ENCODE data around the gene MYO9B. TPM values are rescaled to one million over a fixed set of nuclear protein-coding genes. Genes with fewer than 3 reads are reported as not detected.

The MYO9B gene
- polyA plus RNA-seq, 5 donors, result 43.6 to 64.8 (median 55.6) TPM

GRCh38 chr19:17215127-17215971, 139.8 kb downstream of the MYO9B start, which contains the start of gene USE1:
Gene USE1, plus strand, starts transcription at chr19:17215357. Its CDS starts 49 bp downstream, at chr19:17215406.
- peak; percentile 92 to 93 for DNase-seq

DNA sequence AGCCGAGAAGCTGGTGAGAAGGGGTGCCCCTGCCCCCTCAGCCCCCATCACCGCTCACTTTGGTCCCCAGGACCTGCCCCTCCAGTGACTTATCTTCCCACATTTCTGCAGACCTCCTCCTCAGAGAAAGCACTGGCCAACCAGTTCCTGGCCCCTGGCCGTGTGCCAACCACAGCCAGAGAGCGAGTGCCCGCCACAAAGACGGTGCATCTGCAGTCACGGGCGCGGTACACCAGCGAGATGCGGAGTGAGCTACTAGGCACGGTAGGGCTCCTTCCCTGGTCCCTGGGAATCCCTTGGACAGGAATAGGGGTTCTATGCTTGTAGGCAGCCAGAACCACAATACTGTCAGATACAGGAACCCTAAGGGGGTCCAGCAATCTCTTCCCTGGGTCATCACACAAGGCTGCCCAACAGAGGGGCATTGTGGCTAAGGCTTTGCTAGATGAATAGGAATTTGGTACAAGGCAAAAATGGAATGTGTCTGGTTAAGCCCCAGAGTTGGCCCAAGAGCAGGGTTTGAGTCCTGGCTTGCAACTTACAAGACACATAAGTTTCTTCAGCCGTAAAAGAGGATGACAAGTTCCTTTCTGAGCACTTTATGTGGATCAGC, 140.6 kb downstream of the MYO9B start:
- no peak for DNase-seq

DNA sequence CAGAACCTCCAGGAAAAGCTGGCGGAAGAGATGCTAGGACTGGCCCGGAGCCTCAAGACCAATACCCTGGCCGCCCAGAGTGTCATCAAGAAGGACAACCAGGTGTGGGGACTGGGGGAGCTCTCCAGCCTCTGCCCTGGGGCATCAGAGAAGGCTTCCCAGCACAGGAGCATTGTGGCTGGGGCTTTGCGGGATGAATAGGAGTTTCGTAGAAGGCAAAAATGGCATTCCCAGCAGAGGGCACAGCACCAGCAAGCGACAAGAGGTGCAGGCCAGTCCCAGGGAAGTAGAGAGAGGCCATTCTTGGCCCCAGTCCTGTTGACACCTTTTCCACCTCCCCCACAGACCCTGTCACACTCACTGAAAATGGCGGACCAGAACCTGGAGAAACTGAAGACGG, 143.7 kb downstream of the MYO9B start:
- no peak for DNase-seq

DNA sequence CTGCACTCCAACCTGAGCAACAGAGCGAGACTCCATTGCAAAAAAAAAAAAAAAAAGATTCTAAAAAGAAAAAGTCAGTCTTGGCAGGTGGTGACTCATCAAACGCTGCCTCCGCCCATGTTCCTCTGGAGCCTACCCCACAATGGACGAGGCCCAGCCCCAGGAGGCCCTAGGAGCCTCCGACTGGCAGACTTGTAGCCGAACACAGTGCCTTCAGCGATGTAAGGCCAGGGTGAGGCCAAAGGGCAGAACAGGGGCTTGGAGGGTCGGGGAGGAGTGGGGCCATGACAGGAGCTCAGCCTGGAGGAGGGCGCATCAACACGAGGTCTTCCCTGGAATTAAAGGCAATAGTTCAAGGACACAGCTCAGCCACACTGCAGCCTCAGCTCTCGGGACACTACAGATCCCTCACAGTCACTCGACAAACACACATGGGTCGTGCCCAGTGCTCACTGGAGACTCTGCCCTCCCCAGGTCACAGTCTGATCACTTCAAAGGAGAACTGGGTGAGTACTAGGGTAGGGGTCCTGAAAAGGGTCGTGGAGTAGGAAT, 144.7 kb downstream of the MYO9B start:
- DNase-seq, result no peak

- DNase-seq, result no peak
Measured at GRCh38 chr19:17225053-17225452, 149.5 kb downstream of the MYO9B start.

DNA sequence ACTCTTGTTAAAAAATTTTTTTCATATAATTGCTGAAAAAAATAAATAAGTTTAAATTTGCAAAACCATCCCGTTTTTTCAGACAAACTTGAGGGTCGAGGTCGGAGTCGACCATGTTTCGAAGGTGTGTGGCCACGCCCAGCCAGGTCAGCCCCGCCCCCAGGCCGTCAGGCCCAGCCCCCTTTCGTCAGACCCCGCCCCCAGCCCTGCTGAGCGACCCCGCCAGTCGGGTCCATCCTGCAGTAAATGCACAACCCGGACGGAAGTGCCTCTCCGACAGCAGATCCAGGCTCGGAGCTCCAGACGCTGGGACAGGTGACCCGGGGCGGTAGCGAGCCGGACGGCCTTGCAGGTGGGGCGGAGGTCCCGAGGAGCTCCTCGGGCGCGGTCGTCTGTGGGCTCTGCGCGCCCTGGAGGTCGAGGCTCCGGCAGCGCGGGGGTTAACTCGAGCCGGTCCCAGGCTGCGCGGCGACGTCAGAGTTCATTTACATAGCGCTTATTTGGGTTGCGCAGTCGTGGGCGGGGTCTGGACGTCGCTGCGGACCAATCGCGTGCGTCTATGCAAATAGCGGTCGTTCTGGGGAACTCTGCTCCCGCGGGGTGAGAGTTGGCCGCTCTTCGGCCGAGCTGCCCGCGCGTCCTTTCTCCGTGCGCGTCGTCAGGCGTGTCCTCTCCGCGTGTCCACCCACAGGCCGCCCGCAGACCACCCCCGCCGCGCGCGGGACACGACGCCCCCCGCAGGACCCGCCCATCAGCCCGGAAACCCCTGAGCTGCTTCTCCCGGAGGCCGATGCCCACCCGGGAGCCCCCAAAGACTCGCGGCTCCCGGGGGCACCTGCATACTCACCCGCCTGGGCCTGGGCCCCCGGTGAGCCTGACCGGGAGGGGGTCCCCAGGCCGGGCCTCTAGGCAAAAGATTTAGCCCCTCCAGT, 150.7 kb downstream of the MYO9B start, which contains the start of gene OCEL1:
TSS of gene OCEL1 (plus strand) at position 225 of the 932 bp plus-strand sequence. CDS start at position 247, 22 bp downstream.
- DNase-seq, result peak; percentile 98

- no peak for DNase-seq
Measured at GRCh38 chr19:17227798-17228367, 152.3 kb downstream of the MYO9B start.

DNA sequence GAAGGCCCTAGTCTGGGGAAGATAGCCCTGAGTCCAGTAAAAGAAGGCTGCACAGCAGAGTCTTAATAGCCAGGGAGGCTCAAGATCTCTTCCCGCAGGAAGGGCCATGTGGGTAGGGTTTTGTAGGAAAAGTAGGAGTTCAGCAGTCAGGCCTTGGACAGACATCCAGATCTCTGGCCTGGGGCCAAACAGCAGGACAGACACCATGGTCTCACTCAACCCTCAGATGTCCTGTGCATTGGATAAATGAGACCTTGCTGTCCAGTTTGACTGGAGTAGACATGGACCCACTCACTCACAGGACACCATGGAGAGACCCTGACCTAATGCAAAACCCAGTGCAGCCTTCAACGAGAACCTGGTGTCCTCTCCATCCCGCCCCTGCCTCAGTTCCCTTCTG, 154.3 kb downstream of the MYO9B start:
- no peak for DNase-seq

DNA sequence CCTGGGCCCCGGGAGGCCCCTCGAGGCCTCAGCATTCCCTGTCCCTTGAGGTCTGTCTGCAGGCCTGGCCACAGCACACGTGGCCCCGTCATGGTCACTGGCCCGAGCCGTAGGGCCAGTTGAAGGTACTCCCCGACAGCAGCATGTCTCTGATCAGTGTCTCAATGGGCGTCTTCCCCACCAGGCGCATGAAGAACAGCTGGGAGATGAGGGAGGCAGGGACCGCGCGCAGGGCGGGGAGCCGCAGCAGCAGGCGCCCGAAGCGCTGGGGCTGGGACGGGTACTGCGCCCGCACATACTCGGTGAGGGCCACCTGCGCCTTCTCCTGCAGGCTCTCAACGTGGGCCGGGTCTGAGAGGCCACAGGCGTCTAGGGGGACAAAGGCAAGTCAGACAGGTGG, 156.7 kb downstream of the MYO9B start:
- no peak for DNase-seq

GRCh38 chr19:17234911-17235299, 159.3 kb downstream of the MYO9B start:
- no peak for DNase-seq

DNA sequence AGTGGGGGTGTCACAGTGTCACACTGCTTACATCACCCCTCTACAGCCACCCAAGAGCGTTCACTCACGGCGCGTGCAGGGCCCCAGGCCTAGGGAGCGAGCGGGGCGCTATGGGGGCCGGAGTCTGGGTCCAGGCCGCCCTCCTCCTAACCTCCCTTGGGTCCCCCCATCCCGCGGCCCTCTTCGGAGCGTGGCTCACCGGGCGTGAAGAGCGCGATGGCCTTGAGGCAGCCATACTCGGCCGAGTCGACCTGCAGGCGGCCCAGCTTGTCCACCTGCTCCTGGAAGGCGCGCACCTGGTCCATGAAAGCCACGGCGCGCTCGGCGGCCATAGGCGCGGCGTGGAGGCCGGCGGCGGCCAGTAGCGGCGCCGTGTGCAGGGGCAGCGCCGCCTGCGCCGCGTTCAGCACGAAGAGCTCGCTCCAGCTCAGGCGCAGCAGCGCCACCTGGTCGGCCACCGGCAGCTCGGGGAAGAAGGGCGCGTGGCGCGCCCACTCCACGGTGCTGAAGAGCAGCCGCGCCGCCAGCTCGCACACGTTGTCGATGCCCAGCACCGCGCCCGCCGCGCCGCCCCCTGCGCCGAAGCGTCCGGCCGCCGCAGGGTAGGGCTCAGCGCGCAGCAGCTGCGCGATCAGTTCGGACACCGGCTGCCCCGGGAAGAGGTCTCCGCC, 159.9 kb downstream of the MYO9B start:
- DNase-seq, result peak; percentile 67 to 70

- DNase-seq, result peak in 1 of 2 donors; percentile 44
Measured at GRCh38 chr19:17235971-17236777, 160.6 kb downstream of the MYO9B start.

DNA sequence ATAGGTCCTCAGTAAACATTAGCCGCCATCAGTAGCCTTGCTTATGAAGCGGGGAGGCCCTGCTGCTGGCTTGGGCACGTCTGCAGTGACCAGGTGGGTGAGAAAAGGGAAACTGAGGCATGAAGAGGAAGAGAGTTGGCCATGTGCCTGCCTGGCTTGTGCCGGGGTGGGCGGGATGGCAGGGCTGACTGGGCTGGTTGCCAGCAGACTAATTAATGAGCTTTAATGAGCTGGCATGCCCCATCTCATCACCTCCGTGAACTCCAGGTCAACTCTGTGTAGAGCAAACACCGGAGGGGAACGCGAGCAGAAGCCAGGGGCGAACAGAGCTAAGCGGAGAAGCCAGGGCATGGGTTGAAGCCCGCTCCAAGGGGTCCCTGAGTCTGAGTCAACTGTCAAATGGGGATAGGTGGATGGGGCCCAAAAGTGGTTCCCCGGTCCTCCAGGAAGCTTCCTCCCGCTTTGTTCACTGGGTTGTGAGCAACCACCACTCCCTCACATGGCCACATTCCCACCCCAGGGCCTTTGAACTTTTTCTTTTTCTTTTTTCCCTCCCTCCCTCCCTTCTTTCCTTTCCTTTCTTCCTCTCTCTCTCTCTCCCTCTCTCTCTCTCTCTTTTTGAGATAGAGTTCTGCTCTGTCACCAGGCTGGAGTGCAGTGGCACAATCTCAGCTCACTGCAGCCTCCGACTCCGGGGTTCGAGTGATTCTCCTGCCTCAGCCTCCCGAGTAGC, 161.4 kb downstream of the MYO9B start:
- DNase-seq, result no peak

DNA sequence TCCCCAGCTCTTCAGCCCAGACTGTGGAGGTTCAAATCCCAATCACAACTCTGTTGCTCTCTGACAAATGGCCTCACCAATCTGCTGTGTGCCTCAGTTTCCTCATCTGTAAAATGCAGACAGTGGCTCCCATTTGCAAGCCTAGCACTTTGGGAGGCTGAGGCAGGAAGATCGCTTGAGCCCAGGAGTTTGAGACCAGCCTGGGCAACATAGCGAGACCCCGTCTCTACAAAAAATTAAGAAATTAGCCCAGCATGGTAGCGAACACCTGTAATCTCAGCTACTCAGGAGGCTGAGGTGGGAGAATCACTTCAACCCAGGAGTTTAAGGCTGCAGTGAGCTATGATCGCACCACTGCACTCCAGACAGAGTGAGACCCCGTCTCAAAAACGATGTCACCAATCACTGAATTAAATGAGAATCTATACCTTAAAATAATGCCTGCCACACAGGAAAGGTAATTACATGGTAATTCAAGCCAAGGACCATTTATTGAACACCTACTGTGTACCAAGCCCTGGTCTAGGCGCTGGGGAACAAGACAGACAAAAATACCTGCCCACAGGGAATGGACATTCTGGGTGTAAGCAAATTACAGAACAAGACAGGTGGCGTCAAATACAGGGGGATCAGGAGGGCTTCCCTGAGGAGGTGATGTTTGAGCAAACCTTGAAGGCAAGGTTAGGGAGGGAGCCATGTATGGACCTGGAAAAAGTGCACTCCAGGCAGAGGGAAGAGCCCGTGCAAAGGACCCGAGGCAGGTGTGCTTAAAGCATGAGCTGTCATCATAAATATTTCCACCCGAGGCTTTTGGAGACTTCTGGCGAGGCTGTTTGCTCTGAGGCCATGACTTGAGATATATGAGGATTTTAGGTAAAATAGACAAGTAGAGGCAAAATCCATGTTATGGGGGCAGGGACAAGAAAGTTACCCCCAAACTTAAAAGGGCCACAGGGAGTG, 162.4 kb downstream of the MYO9B start:
- no peak for DNase-seq

- DNase-seq, result no peak
Measured at GRCh38 chr19:17240062-17240752, 164.6 kb downstream of the MYO9B start.

DNA sequence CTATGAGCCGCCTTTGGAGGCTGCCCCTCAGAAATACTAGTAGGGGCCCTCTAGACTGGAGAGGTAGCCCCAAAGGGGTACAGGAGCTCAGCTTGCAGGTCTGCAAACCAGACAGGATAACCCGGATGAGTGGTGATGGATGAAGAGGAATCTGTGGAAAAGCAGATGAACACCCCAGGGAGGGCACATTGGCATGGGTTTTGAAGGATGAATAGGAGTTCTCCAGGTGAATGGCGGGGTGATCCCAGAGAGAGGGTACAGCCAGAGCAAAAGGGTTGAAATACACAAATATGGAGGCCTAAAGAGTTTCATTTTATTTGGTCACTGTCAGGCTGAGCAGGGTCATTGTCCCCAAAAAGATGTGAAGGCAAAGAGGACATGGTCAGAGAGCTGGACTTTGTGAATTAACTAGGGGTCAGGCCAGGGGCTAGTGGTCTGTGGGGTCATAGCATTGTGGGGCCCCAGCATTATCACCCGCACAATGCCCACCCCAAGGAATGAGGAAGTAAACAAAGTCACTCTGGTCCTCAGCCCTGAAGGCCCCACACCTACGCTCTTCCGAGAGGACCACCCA, 165.3 kb downstream of the MYO9B start:
- DNase-seq, result no peak

Data from right lung (tissue), 5 donors.